ENCODE results near the gene RAP1GAP2. TPM values are rescaled to one million over a fixed set of nuclear protein-coding genes. Genes with fewer than 3 reads are reported as not detected.

The RAP1GAP2 gene
- total RNA-seq, 2 experiments from 2014 or later, result 0.31 to 0.50 TPM

- H3K9me3 Mint-ChIP-seq, result no peaks in the 10 kb centered on the region
- H3K4me1 Mint-ChIP-seq (ENCODE audit: low read depth), result peaks cover 16% of the 10 kb centered on the region
- ChIA-PET POLR2A (no interaction called here), CTCF (no interaction called here)
- H3K27me3 Mint-ChIP-seq, result no peaks in the 10 kb centered on the region
- ATAC-seq (no peak), DNase-seq (no peak)
- no peak for TF ChIP-seq CTCF (IDR thresholded peaks at IDR 0.05)
- H3K27ac Mint-ChIP-seq, result no peak overlapping the region
- intact Hi-C loops (cut with micrococcal nuclease), result no loop called here
- H3K4me3 Mint-ChIP-seq, result no peak overlapping the region
- no peaks in the 10 kb centered on the region for H3K36me3 Mint-ChIP-seq (ENCODE audit: low read depth)
These were observed 152.7 kb downstream of the RAP1GAP2 start for GRCh38 chr17:2948721-2949468.

DNA sequence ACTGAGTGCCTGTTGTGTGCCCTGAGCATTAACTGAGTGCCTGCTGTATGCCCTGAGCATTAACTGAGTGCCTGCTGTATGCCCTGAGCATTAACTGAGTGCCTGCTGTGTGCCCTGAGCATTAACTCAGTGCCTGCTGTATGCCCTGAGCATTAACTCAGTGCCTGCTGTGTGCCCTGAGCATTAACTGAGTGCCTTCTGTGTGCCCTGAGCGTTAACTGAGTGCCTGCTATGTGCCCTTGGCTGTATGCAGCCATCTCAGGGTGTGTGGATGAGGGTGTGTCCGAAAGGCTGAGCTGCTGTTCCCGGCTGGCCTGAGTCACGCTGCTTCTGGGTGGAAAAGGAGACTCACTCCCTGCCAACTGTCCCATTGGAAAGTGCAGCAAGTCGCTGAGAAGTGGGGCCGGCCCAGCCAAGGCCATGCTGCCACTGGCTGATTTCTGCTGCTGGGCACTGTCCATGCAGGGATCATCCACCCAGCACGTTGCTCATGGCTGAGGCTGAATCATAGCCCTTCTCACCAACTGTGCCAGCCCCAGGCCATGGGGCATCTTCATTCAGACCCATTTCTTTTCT, 153.3 kb downstream of the RAP1GAP2 start:
- CTCF ChIA-PET, result no interaction called here
- intact Hi-C loops (cut with micrococcal nuclease), result no loop called here
- ATAC-seq, result no peak
- TF ChIP-seq CTCF (IDR thresholded peaks at IDR 0.05), result no peak
- no peak overlapping the region for H3K4me3 Mint-ChIP-seq
- no peaks in the 10 kb centered on the region for H3K27me3 Mint-ChIP-seq
- no peaks in the 10 kb centered on the region for H3K36me3 Mint-ChIP-seq (ENCODE audit: low read depth)
- POLR2A ChIA-PET, result no interaction called here
- DNase-seq, result no peak
- H3K4me1 Mint-ChIP-seq (ENCODE audit: low read depth), result peaks cover 9% of the 10 kb centered on the region
- H3K9me3 Mint-ChIP-seq, result no peaks in the 10 kb centered on the region
- no peak overlapping the region for H3K27ac Mint-ChIP-seq

DNA sequence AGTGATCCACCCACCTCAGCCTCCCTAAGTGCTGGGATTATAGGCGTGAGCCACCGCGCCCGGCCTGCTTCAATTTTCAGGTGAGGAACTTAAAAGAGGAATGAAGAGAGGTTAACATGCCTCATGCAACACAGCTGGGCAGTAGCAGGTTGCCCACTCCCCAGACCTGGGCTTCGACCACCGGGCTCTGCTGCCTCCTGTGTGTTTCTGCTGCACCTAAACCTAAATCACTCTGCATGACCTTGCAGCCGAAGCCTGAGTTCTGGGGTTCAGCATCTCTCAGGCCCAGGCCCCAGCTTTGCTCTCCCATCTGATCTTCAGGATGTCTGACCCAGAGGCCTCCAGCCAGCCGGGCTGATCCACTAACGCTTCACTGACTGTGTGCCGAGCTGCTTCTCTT, 154.6 kb downstream of the RAP1GAP2 start:
- intact Hi-C loops (cut with micrococcal nuclease), result no loop called here
- Mint-ChIP-seq H3K4me1 (ENCODE audit: low read depth) (peaks cover 14% of the 10 kb centered on the region), H3K27ac (no peak overlapping the region), H3K4me3 (no peak overlapping the region), H3K9me3 (no peaks in the 10 kb centered on the region), H3K27me3 (peaks cover 2% of the 10 kb centered on the region), H3K36me3 (ENCODE audit: low read depth) (no peaks in the 10 kb centered on the region)
- TF ChIP-seq CTCF (IDR thresholded peaks at IDR 0.05), result no peak
- DNase-seq, result no peak
- ChIA-PET POLR2A (no interaction called here), CTCF (no interaction called here)
- ATAC-seq, result no peak

- Mint-ChIP-seq H3K4me1 (ENCODE audit: low read depth) (peaks cover 13% of the 10 kb centered on the region), H3K27ac (no peak overlapping the region), H3K36me3 (ENCODE audit: low read depth) (no peaks in the 10 kb centered on the region), H3K27me3 (peaks cover 4% of the 10 kb centered on the region), H3K4me3 (no peak overlapping the region), H3K9me3 (no peaks in the 10 kb centered on the region)
- no peak for TF ChIP-seq CTCF (IDR thresholded peaks at IDR 0.05)
- DNase-seq (no peak), ATAC-seq (no peak)
- CTCF ChIA-PET, result interaction anchor here (1.0 to 1.4 kb wide), 2 partner anchors 22 to 60 kb away, joined by 4 read pairs; no protein-coding TSS in a partner anchor
- POLR2A ChIA-PET, result no interaction called here
- intact Hi-C loops (cut with micrococcal nuclease), result no loop called here
These were observed 156.1 kb downstream of the RAP1GAP2 start for GRCh38 chr17:2952174-2952845.

GRCh38 chr17:2954898-2955445, 158.7 kb downstream of the RAP1GAP2 start:
- H3K27ac Mint-ChIP-seq, result no peak overlapping the region
- H3K4me3 Mint-ChIP-seq, result no peak overlapping the region
- CTCF ChIA-PET, result no interaction called here
- no peak for TF ChIP-seq CTCF (IDR thresholded peaks at IDR 0.05)
- ATAC-seq (peak; percentile 51), DNase-seq (no peak)
- H3K36me3 Mint-ChIP-seq (ENCODE audit: low read depth), result no peaks in the 10 kb centered on the region
- H3K27me3 Mint-ChIP-seq, result peaks cover 4% of the 10 kb centered on the region
- H3K9me3 Mint-ChIP-seq, result no peaks in the 10 kb centered on the region
- intact Hi-C loops (cut with micrococcal nuclease), result no loop called here
- POLR2A ChIA-PET, result no interaction called here
- peaks cover 13% of the 10 kb centered on the region for H3K4me1 Mint-ChIP-seq (ENCODE audit: low read depth)

All from activated CD8-positive, alpha-beta T cell treated with anti-CD3 and anti-CD28 coated beads for 36 hours (primary cell).